ENCODE measurements around the gene DSP.

DNA sequence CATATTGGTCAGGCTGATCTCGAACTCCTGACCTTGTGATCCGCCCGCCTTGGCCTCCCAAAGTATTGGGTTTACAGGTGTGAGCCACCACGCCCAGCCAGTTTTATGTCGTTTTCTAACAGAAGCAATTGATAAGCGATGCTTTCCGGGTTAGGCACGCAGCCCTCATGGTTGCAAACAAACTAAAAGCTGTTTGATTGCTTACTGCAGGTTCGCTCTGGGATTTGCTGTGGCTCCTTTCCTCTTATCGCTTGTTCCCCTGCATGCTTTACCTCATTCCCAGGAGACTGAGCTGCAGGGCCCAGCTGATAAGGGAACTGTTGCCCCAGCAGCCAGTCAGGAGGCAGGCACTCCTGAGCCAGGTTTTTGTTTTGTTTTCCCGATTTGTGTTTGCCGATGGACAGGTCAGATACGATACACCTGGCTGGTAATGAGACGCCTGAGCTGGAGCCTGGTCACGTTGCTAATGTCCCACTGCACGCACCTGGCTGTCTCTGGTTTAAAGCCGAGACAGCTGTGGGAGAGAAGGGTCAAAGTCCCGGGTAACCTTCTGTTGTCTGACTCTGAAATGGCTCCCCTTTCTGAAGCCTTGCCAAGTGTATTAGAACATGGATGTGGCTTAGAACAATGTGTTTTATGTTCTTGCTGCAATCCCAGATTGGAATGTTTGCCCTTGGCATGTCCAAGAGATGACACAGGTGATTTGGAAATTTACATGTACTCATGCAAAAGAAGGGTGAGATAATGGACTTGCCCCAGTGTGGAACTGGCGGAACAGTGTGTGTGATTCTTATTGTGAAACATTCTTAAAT is 19.9 kb downstream of the DSP start:
- no peak for TF ChIP-seq MTA3 (IDR thresholded peaks at IDR 0.05; ENCODE audit: borderline replicate concordance, low read length)
- no peak for TF ChIP-seq CEBPZ (IDR thresholded peaks at IDR 0.05; ENCODE audit: low read depth, low read length)
- no peak for TF ChIP-seq EP300 (IDR thresholded peaks at IDR 0.05; ENCODE audit: borderline replicate concordance in 1 of 2, control insufficient read depth in 1 of 2, low read depth in 2 of 2, low read length in 2 of 2)
